Measurements from ENCODE around the gene AATK.

AATK gene

GRCh38 chr17:81068411-81069134 is 97.4 kb downstream of the AATK start:
- DNase-seq = no peak

- DNase-seq = no peak
Measured at GRCh38 chr17:81067391-81067811, 98.6 kb downstream of the AATK start.
